Fibroblast of lung (primary cell): ENCODE results near the gene KIF3A. TPM values are rescaled to one million over a fixed set of nuclear protein-coding genes. Genes with fewer than 3 reads are reported as not detected.

ENCODE experiments used
- DNase-seq, 2 donors: peaks; one replicate each; pipeline versions ENCODE4 v3.0.0 to v3.0.0-alpha.2; 2010; ENCODE audit warnings: low read depth in 2 of 2
- H2AFZ ChIP-seq: 2 replicates; pipeline ENCODE4 v1.5.1; 2012; ENCODE audit warnings: low read length, control low read depth, inconsistent platforms
- H3K27ac ChIP-seq: 2 replicates; pipeline ENCODE4 v1.5.1; 2011; ENCODE audit warnings: low read length, control low read depth; ENCODE audit not compliant: insufficient read depth
- H3K27me3 ChIP-seq: 2 replicates; pipeline ENCODE4 v1.5.1; 2011; ENCODE audit warnings: mild to moderate bottlenecking, low read length; ENCODE audit not compliant: control insufficient read depth, insufficient read depth
- H3K36me3 ChIP-seq: 2 replicates; pipeline ENCODE4 v1.5.1; 2011; ENCODE audit warnings: low read length; ENCODE audit not compliant: control insufficient read depth, insufficient read depth
- H3K4me1 ChIP-seq: 2 replicates; pipeline ENCODE4 v1.5.1; 2011; ENCODE audit warnings: low read length; ENCODE audit not compliant: control insufficient read depth, insufficient read depth; ENCODE audit errors: extremely low read depth
- H3K4me2 ChIP-seq: 2 replicates; pipeline ENCODE4 v1.5.1; 2011; ENCODE audit warnings: low read length, control low read depth; ENCODE audit not compliant: insufficient read depth; ENCODE audit errors: extremely low read depth
- H3K4me3 ChIP-seq, 4 experiments: fragments of 200-600 bp in 1 of 4; sonication (generic) in 1 of 4; replicated peaks in 1 of 4; 2 replicates each; pipeline ENCODE4 v1.5.1; 2011 to 2016; ENCODE audit warnings: low read length in 4 of 4, low read depth in 3 of 4, mild to moderate bottlenecking in 3 of 4, control low read depth in 2 of 4, inconsistent platforms in 1 of 4, mixed read lengths in 1 of 4; ENCODE audit not compliant: insufficient read depth in 1 of 4; ENCODE audit errors: control extremely low read depth in 1 of 4
- H3K79me2 ChIP-seq: 2 replicates; pipeline ENCODE4 v1.5.1; 2012; ENCODE audit warnings: mild to moderate bottlenecking, low read length, inconsistent platforms; ENCODE audit not compliant: control insufficient read depth, insufficient read depth
- H3K9ac ChIP-seq: 2 replicates; pipeline ENCODE4 v1.5.1; 2011; ENCODE audit warnings: mild to moderate bottlenecking, low read length, control low read depth; ENCODE audit not compliant: insufficient read depth
- H3K9me3 ChIP-seq: 2 replicates; pipeline ENCODE4 v1.5.1; 2012; ENCODE audit warnings: low read depth, low read length; ENCODE audit not compliant: control insufficient read depth, insufficient read depth
- H4K20me1 ChIP-seq: 2 replicates; pipeline ENCODE4 v1.5.1; 2011; ENCODE audit warnings: low read length; ENCODE audit not compliant: control insufficient read depth, insufficient read depth; ENCODE audit errors: extremely low read depth
- CTCF ChIP-seq, 2 donors: IDR thresholded peaks in 1 of 2; conservative IDR thresholded peaks in 1 of 2; 1 replicate in 1 of 2; 2 replicates in 1 of 2; pipeline ENCODE4 v1.5.1; 2011 to 2012; ENCODE audit warnings: low read length in 2 of 2, control low read depth in 1 of 2, inconsistent platforms in 1 of 2, low read depth in 1 of 2, mild to moderate bottlenecking in 1 of 2
- EZH2 ChIP-seq: IDR thresholded peaks from 2 replicates; pipeline ENCODE4 v1.5.1; 2012; ENCODE audit warnings: low read length, control low read depth, mild to moderate bottlenecking; ENCODE audit errors: missing control alignments
- polyA plus RNA-seq, 2 donors: library from polyadenylated mRNA; depleted of rRNA in 1 of 2; stranded (reverse) in 1 of 2; unstranded in 1 of 2; fragments of >200 nt; gene quantifications; 2 replicates each; pipeline ENCODE4 v1.2.1, GENCODE V29; 2011 to 2012; ENCODE audit warnings: missing spikeins in 1 of 2
- total RNA-seq: library from RNA; depleted of rRNA; stranded (reverse); fragments of >200 nt; gene quantifications from 2 replicates; pipeline ENCODE4 v1.2.1, GENCODE V29; 2014

Gene KIF3A
- total and polyA plus RNA-seq, 2 donors (not counting 1 experiment from before 2014, with no cell fraction given): 8.8 to 11.2 TPM

DNA sequence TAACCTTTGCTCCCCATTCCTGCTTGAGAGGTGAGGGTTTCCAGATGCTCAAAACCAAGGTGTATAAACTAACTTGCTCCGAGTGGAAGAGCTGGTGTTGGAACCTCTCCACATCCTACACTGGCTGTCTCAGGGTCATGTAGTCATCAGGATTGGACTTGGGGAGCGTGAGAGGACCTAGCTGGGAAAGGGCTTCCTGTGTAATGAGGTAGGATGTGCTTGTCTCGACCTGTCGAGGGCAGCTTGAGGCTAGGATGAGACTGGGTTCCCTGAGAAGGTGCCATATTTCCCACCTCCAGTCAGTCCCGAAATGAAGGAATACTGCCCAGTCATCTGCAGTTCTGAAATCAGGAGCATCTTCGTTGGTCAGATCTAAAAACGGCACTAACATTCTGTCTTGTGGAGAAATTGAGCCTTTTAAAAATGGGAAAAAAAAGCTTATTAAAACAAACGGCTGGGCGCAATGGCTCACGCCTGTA, 11.2 kb upstream of the KIF3A start:
- Histone ChIP-seq H3K4me3 (no peak overlapping the region), H4K20me1 (no peaks in the 10 kb centered on the region), H3K4me2 (no peak overlapping the region), H3K79me2 (no peaks in the 10 kb centered on the region), H3K9me3 (no peaks in the 10 kb centered on the region), H3K4me1 (peaks cover 7% of the 10 kb centered on the region), H3K9ac (no peak overlapping the region), H2AFZ (no peak overlapping the region), H3K27ac (no peak overlapping the region), H3K36me3 (no peaks in the 10 kb centered on the region), H3K27me3 (peaks cover 21% of the 10 kb centered on the region)
- TF ChIP-seq EZH2 (no peak), CTCF (conservative IDR thresholded peaks at IDR 0.05 in 1 of 2, IDR thresholded peaks at IDR 0.05 in 1 of 2; ENCODE audit: low read depth in 1 of 2, low read length in 2 of 2) (no peak)
- DNase-seq: no peak

DNA sequence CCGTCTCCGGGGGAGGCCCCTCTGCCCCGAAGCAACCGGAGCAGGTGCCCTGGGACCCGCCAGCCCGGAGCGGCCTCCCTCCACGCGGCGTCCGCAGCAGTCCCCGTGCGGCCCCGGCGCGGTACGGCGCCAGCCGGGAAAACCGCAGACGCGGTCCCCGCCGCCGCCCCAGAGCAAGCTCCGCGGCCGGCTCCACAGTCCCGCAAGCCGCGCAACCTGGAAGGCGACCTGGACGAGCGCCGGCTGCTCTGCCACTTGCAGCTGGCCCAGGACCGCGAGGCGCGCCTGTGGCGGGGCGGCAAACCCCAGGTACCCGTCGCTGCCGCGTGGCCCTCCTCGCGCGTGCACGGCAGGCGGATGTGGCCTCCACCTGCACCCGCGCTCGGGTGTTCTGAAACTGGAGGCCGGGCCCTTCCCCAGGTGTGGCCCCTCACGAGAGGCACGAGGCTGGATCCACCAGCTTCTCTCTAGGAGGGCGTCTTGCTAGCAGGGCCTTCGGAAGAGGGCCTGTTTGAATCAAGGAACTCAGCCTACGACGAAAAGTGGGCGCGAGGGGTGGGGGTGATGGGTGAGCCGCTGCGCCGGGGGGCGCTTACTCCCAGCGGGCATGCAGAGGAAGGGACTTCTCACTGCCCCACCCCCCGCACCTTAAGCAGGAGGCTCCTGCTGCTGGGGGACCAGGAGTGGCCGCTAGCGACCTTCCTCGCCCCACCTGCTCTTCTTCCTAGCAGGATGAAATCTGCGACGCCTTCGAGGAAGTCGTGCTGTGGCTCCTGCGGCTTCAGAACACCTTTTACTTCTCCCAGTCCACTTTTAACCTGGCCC, 10.5 kb upstream of the KIF3A start:
- no peaks in the 10 kb centered on the region for H4K20me1 ChIP-seq
- no peaks in the 10 kb centered on the region for H3K79me2 ChIP-seq
- no peak overlapping the region for H3K27ac ChIP-seq
- no peak overlapping the region for H2AFZ ChIP-seq
- H3K4me1 ChIP-seq: peaks cover 7% of the 10 kb centered on the region
- no peaks in the 10 kb centered on the region for H3K9me3 ChIP-seq
- H3K4me2 ChIP-seq: no peak overlapping the region
- no peak overlapping the region for H3K9ac ChIP-seq
- H3K27me3 ChIP-seq: peaks cover 21% of the 10 kb centered on the region
- DNase-seq: no peak
- peak overlapping the region in 1 of 4 experiments; percentile 35 for H3K4me3 ChIP-seq
- H3K36me3 ChIP-seq: no peaks in the 10 kb centered on the region
- TF ChIP-seq CTCF (conservative IDR thresholded peaks at IDR 0.05 in 1 of 2, IDR thresholded peaks at IDR 0.05 in 1 of 2; ENCODE audit: low read depth in 1 of 2, low read length in 2 of 2): no peak
- peak; percentile 76 for TF ChIP-seq EZH2

GRCh38 chr5:132746954-132747615, 9.7 kb upstream of the KIF3A start, which contains the start of gene CCNI2:
CCNI2 (plus strand) TSS chr5:132747426; CDS start chr5:132747496, 70 bp downstream.
- Histone ChIP-seq H3K27ac (no peak within 1 kb of the TSS), H3K27me3 (peaks cover 23% of the 10 kb centered on the region), H3K4me3 (peak within 1 kb of the TSS; percentile 1 to 35 (median 26)), H2AFZ (no peak within 1 kb of the TSS), H4K20me1 (no peaks in the 10 kb centered on the region), H3K9ac (no peak within 1 kb of the TSS), H3K79me2 (no peaks in the 10 kb centered on the region), H3K9me3 (no peaks in the 10 kb centered on the region), H3K4me1 (peaks cover 7% of the 10 kb centered on the region), H3K4me2 (peak within 1 kb of the TSS; percentile 58), H3K36me3 (no peaks in the 10 kb centered on the region)
- TF ChIP-seq CTCF (conservative IDR thresholded peaks at IDR 0.05 in 1 of 2, IDR thresholded peaks at IDR 0.05 in 1 of 2; ENCODE audit: low read depth in 1 of 2, low read length in 2 of 2): peak; percentile 17 to 40
- TF ChIP-seq EZH2: peak; percentile 85
- DNase-seq: peak in 1 of 2 donors; percentile 20
